ENCODE results near the gene SNAP29.

DNA sequence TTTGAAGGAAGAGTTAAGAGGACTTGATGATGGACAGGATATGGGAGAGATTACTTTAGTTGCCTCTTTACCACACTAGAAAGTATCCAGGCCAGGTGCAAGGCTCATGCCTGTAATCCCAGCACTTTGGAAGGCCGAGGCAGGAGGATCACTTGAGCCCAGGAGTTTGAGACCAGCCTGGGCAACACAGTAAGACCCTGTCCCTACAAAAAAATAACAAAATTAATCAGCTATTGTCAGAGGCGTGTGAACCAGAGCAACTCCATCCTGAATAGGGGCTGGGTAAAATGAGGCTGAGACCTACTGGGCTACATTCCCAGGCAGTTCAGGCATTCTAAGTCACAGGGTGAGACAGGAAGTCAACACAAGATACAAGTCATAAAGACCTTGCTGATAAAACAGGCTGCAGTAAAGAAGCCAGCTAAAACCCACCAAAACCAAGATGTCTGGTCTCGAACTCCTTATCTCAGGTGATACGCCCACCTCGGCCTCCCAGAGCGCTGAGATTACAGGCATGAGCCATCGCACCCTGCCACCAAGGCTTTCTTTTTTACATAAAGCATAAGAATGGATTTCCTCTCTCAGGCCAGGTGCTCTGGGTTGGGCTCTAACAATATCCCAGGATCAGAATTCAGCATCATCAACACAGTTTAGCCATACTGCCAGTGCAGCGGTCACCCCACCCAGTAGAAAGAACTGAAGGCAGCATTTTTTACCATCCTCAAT is 18.0 kb upstream of the SNAP29 start:
- TF ChIP-seq CTCF (IDR thresholded peaks at IDR 0.05), result no peak
- TF ChIP-seq POLR2A (IDR thresholded peaks at IDR 0.05), result no peak

All from body of pancreas (tissue), 4 donors.